OCI-LY7 (cell line): Measurements from ENCODE around the gene RHOBTB3.

Experiments
- CTCF ChIP-seq: fragments of 200-600 bp; sonication (generic); conservative IDR thresholded peaks from 2 replicates; pipeline ENCODE4 v1.5.1; 2014; ENCODE audit warnings: mild to moderate bottlenecking, antibody characterized with exemption, low read length, moderate library complexity, mixed read lengths
- EZH2phosphoT487 ChIP-seq: fragments of 200-600 bp; sonication (generic); IDR thresholded peaks from 2 replicates; pipeline ENCODE4 v1.6.1; 2018; ENCODE audit warnings: low read depth, borderline replicate concordance, mild to moderate bottlenecking, mixed run types, antibody characterized with exemption, low read length, moderate library complexity, mixed read lengths

- TF ChIP-seq CTCF (no peak), EZH2phosphoT487 (no peak)
Measured at GRCh38 chr5:95746194-95746593, 15.1 kb downstream of the RHOBTB3 start.
